ENCODE data around the gene BGLAP.

BGLAP gene

DNA sequence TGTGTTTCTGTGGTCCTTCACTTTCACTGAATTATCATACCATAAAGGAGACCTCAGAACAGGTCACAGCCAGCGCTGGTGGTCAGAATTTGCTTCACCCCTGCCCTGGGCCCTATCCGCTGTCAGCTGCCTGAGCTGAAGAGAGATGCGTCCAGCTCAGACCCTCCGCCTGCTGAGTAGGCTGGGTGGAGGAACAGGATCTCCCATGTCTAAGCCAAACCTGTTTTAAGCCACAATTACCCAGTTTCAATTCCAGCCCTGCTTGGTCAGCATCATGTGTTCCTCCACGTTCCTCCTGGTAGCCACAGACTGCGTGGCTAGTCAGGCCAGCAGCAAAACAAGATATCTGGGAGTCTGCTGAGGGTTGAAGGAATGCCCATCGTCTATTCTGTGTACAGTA lies 13.5 kb upstream of the BGLAP start:
- no peak for DNase-seq

DNA sequence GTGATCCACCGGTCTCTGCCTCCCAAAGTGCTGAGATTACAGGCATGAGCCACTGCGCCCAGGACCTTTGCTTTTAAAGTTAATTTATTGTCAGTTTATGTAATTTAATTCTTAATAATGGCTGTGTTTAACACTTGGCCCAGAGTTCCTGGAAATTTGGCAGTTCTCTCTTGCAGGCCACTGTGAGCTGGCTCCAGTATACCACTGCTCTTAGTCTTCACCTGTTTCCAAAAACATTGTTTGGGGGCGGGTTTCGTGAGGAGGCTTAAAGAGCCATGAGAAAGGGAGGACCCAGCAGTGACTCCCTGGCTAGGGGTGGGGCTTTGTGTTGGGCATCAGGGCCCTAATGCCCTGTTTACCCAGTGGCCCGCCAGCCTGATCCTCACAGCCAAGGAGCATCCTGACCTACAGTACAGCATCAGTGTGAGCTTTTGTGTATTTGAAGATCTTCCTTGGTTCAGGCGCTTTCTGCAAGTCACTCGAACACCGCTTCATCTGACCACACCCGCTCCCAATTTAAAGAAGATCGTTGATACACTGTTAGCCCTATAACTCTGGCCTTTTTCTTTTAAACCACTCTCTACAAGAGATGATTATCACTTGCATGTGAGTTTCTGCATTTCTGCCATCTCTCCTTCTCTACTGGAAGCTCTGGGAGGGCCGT lies 12.0 kb upstream of the BGLAP start:
- no peak for DNase-seq

DNA sequence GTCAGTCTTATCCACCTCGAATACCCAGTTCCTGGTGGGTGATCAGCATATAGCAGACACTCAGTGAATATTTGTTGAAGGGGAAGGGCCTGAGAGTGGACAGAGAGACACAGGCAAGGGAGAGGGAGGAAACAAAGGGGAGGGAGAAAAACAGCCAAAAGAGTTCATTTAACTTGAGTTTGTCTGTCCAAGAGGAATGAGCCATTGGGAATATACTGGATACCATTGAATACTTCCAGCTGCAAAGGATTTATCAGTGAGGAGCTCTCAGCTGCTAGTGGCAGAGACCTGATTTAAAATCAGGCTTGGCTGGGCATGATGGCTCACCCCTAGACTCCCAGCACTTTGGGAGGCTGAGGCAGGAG lies 11.5 kb upstream of the BGLAP start:
- no peak for DNase-seq

DNA sequence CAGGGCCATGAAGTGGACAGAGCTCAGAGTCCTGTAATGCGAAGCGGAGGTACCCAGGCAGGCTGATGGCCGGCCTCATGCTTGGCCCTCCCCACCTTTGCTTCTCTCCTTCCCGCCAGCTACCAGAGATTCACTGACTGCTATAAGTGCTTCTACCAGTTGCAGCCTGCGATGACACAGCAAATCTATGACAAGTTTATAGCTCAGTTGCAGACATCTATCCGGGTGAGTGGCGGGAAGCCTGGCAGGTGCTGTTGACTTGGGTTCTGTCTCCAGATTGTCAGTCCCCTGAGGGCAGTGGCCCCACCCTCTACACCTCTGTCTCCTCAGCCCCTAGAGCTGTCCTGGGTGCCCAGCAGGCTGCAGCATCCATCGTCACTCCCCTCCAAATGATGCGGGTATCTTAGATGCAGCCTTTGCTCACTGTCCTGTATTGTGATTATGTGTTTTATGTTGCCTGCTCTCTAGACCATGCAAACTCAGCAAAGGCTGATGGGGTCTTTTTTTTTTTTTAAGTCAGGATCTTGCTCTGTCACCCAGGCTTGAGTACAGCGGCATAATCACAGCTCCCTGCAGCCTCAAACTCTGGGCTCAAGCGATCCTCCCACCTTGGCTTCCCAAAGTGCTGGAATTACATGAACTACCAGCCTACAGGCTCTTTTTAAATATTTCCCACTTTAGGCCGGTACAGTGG lies 9.6 kb upstream of the BGLAP start:
- DNase-seq = no peak

DNA sequence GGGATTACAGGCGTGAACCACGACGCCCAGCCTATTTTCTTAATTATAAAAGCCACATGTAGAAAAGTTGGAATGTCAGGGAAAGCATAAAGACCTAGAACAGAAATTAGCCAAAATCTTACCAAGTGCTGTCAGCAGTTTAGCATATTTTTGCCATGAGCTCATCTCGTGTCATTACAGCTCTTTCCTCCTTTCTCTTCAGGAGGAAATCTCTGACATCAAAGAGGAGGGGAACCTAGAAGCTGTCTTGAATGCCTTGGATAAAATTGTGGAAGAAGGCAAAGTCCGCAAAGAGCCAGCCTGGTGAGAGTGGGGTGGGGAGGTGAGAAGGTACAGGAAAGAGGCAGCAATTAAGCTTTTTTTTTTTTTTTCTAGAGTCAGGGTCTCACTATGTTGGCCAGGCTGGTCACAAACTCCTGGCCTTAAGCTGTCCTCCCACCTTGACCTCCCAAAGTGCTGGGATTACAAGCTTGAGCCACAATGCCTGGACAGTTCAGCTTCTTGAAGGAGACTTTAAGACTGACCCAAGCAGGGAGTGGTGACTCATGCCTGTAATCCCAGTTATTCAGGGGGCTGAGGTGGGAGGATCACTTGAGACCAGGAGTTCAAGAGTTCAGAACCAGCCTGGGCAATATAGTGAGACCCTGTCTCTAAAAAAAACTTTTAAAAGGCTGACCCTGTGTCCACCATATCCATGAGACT lies 8.4 kb upstream of the BGLAP start:
- peak; percentile 86 for DNase-seq

DNA sequence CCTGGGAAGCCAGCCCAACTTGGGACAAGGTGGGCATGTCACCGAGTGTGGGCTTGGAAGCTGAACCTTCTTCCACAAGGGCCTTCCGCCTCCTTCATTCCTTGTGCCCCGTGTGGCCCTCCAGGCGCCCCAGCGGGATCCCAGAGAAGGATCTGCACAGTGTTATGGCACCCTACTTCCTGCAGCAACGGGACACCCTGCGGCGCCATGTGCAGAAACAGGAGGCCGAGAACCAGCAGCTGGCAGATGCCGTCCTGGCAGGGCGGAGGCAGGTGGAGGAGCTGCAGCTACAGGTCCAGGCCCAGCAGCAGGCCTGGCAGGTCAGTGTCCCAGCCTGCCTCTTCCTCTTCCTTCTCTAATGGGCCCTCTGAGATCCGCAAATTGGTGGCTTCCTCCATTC lies 5.8 kb upstream of the BGLAP start:
- DNase-seq = no peak

DNA sequence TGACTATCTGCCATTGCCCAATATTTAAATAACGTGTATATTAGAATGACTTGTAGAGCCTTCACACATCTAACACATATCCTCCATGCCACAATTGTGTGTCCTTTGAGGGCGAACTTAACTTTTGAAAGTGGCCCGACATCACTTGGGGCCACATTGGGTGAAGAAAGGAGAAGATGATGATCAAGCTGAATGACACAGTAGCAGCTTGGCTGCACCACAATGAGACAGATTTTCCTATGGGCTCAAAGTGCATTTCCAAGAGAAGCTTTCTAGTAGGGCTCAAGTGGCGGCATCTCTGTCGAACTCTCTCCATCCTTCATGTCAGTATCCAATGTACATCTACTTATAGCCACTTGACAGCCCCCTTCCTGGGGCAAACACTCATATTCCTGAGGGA lies 3.7 kb upstream of the BGLAP start:
- DNase-seq = no peak

DNA sequence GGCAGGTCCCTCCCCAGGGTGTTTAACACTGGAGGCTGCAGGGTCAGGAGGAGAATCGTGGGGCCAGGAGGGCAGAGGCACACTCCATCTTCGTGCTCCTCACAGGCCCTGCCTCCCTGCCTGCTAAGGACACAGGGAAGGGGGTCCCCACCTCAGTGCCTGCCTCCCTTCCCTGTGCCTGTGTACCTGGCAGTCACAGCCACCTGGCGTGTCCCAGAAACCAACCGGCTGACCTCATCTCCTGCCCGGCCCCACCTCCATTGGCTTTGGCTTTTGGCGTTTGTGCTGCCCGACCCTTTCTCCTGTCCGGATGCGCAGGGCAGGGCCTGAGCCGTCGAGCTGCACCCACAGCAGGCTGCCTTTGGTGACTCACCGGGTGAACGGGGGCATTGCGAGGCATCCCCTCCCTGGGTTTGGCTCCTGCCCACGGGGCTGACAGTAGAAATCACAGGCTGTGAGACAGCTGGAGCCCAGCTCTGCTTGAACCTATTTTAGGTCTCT lies 623 bp upstream of the BGLAP start:
- DNase-seq = peak; percentile 87

DNA sequence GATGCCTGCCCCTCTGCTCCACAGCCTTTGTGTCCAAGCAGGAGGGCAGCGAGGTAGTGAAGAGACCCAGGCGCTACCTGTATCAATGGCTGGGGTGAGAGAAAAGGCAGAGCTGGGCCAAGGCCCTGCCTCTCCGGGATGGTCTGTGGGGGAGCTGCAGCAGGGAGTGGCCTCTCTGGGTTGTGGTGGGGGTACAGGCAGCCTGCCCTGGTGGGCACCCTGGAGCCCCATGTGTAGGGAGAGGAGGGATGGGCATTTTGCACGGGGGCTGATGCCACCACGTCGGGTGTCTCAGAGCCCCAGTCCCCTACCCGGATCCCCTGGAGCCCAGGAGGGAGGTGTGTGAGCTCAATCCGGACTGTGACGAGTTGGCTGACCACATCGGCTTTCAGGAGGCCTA lies 754 bp downstream of the BGLAP start:
- DNase-seq = no peak

DNA sequence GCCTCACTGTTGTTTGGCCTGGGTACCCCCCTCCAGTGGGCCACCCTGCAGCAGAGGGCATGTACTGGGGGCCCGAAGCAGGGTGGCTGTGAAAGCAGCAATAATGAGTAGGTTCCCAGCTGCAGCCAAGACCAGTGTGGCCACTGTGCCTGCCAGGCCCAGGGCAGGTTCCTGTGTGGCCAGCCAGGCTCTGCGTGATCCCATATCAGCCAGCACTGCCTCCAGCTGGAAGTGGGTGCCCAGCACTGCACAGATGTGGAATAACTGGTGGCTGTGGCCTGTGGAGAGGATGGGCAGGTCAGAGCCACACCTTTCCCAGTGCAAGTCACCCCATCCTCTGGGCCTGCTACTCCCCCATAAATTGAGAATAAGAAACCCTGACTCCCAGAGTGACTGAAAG lies 2.1 kb downstream of the BGLAP start:
- no peak for DNase-seq

DNA sequence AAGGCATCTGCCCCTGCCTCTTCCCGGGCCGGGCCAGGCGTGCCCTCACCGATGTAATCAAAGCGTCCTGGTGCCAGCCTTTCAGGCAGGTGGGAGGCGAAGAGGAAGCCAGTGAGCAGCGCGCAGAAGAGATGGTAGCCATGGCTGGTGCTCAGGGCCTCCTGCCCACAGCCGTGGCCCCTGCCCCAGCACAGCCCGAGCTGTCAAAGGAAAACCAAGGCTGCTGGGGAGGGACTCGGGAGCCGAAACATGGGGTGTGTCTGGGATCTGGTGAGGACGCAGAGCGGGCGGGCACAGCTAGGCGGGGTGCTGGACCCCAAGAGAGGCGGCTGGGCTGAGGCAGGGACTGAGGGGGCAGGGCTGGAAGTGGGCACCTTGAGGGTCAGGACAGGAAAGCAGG lies 2.7 kb downstream of the BGLAP start:
- no peak for DNase-seq

DNA sequence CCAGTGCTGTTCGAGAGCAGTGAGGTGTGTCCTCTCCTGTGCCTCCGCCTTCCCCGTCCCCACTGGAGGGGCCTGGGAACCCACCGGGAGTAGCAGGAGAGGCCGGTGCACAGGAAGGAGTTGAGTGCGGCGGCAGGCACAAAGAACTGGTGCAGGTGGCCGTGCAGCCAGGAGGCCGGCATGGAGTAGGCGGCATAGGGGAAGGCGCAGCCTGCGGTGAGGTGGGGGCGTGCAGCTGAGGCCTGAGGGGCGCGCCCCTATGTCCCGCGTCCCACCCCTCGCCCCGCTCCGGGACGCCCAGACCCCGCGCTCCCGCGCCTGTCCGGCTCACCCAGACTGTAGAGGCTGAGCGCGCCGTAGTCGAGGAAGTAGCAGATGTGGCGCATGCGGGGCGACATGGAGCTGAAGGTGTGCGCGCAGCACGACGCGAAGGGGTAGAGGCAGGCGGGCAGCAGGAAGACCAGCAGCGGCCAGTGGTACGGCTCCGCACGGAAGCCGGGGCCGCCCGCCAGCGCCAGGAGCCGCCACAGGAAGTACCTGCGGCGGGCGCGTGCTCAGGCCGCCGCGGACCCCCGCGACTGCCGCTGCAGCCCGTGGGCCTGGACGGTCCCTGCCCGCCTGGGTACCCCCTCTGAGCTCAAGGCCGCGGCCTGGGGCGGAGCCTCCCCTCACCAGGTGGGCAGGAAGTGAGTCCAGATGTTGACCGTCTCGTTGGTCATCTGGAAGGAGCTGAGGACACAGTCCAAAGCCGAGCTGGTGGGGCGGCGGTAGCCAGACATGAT lies 3.7 kb downstream of the BGLAP start:
- DNase-seq = no peak

DNA sequence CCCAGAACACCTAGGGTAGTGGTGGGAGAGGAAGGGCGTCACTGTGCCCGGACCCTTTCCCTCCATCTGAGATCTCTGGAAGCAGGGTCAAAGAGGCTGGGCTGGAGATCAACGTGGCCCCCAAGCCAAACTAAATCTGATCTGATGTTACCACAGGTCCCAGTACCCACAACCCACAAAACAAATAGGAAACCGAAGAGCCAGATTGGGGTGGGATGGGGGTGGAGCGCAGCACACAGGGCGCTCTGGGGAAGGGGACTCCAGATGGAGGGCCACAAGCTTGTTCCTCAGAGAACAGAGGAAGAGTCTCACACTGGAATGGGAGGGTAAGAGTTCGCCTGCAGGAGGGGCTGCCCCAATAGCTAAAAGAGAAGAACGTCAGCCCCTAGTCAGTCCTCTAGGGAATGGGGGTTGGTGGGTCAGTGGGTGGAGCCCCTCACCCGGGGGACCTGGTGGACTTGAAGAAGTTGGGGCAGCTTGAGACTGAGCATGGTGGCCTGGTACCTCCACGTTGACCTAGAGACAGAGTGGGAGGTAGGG lies 4.3 kb downstream of the BGLAP start:
- DNase-seq = no peak

DNA sequence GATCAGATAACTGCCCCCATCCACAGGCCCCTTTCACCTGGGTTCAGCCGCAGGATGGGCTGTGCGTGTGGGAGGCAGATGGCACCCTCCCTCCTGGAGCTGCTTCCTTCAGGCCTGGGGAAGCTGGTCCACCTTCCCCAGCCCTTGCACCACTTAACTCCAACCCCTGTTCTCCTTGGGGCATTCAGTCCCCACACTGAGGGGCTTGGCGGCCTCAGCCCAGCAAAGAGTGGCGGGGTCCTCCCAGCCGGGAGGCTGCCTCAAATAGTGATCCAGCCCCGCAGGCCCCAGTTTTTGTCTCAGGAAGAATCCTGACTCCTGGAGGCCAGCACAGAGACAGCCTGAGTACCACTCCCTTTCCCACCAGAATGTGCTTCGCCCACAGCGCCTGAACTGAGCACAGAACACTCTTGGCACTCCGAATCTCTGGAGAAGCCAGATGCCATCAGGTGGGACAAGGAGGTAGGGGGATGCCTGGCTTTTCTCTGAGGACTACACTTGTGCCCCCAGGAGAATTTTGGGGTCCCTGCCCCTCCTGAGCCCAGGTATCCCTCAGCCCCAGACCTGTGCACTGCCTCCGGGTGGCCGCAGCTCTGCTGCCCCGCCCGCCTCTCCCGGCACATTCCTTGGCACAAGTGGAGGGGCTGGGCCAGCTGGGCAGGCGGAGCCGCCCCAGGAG lies 4.9 kb downstream of the BGLAP start:
- no peak for DNase-seq

DNA sequence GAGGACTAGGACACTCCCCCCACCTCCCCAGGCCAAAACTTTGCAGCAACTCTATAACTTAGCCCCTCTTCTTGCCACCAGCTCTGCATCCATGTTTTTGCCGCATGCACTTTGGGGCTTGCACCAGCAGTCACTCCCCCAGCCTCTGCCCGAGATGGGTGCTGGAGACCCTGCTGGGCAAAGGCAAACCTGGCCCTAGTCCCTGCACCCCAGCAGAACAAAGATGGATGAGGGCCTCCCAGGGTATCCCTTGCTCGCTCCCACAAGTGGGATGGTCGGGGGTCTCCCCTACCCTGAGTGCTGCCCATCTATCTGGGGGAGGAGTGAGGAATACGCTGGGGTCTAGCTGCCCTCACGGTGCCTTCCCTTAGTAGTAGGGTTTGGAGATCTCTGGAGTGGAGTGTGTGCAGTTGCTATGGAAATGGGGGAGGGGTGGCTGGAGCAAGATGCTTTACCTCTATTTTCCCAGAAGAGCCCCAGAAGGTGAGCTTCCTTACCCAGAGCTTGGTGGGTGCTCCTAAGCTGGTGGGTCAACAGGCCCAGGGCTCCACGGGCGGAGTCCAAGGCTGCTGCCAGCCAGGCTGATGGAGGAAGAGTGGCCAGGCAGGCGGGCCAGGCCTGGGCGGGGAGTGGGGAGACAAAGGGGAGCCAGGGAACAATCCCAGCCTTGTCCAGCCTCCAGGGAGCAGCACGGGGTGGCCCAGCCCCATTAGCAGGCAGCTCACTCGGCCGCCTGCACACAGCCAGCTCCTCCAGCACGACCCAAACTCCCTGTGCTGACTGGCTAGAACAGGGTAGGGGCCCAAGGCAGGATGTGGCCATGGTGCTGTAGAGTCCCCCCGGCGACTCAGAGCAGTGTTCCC lies 5.7 kb downstream of the BGLAP start, which contains the start of gene PAQR6:
TSS of gene PAQR6 (minus strand) at position 597 of the 863 bp plus-strand sequence. CDS start 1,325 bp downstream, outside the sequence.
- no peak for DNase-seq

DNA sequence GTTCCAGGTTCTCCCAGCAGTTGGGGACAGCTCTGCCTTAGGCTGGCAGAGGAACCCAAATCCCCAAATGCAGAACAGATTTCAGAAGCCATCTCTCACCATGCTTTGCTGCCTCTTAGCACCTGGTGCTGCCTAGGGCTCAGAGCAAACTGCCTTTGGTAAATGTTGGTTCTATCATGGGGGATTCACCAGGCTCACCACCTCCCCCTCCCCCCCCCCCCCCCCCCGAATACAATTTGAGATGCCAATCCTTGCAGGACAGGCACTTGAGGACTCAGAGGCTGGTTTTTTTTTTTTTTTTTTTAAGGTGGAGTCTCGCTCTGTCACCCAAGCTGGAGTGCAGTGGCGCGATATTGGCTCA lies 6.3 kb downstream of the BGLAP start:
- no peak for DNase-seq

DNA sequence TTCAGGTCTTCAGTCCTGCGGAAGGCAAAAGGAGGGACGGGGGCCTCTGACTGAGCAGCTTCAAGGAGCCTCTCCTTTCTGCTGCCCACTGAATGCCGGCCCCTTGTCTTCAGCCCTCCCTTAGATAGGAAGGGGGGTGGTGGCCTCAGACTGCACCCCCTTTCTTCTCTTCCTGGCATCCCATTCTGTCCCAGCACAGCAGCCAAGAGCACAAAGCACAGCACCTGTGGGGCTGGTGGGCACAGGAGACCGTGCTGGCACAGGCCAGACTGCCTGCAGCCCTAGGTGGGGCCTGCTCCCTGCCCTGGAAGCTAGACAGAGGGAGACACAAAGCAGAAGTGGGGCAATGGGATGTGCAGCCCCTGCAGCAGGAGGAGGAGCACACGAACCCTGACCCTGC lies 7.6 kb downstream of the BGLAP start:
- no peak for DNase-seq

DNA sequence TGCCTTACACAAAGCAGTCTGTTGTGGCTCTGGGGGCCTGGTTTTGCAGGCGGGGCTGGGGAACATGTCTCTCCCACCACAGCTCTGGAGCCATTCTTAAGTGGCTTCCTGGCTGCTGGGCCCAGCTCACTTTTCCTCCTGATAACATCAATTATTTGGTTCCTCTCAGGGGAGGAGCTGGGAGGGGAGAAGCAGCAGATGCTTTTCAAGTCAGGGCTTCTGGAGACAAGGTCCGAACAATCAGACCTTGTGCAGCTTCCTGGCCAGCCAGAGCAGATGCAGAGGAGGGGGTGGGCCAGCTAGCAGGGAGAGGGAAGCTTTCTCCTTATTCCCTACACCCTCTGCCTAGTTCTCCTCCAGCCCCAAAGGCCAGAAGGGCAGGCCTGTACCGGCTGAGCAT lies 9.5 kb downstream of the BGLAP start:
- no peak for DNase-seq

DNA sequence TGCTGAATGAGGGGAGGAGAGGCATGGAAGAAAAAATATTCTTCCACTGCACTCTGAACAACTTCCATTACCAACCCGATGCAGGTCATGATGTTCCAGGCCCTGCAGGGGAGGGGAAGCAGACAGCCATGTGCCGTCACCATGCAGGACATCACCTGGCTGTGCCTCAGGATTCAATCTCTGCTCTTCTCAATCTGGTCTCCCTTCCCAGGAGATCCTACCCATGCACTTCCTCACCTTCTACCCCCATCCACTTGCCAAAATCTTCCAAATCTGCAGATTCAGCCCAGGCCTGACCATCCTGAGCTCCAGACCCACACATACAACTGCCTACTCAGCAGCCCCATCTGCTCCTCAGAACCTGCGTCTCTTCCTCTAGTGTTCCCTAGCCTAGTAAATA lies 11.7 kb downstream of the BGLAP start:
- DNase-seq = no peak

DNA sequence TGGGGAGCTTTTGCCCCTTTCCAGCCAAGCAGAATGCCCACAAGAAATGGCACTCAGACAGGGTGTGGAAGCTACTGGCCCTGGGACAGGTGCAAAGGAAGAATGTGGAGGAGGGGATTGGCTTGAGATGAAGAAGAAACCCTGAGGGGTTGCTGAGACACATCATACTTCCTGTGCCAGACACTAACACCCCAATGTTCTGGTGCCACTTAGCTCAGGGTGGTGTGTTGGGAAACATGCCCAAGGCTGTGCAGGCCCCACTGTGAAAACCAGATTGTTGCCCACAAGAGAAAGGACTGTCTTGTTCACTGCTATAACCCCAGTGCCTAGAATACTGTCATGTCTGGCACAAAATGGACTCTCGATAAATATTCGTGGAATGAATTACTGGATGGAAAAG lies 15.7 kb downstream of the BGLAP start:
- DNase-seq = no peak

DNA sequence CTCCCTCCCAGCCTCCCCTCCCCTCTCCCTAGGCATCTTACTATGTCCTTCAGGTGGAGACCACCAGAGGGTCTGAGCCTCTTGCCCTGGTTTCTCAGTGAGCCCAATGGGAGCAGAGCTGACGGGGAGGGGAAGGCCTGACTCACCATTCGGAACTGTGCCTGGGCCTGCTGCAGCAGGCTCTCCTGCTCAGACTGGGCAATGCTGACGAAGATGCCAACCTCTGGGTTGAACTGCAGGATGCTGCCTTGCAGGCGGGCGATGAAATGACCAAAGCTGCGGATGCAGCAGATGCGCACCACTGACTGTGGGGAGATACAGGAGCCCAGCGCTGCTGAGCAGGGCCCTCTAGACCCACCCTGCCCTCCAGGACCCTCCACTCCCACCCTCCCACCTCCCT lies 16.9 kb downstream of the BGLAP start:
- no peak for DNase-seq

DNA sequence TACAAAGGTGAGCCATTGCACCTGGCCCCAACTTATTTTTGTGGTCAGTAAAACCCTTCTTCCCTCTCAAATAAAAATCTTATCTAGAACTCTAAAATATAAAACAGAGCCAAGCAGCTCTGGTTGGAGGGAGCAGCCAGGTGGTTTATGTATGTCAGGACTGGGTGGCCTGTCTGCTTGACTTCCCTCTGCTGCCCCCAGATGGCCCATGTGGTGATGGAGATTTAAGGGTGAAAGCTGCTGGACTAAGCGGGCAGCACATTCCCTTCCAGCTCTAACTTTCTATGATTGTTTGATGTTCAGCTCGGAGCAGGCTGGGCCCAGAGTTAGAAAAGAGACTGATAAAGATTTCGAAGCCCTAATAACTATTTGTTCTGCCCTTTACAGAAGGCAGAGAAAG lies 17.8 kb downstream of the BGLAP start:
- no peak for DNase-seq

Measured in NCI-H226 (cell line).